ENCODE measurements around the gene PLSCR5. TPM values are rescaled to one million over a fixed set of nuclear protein-coding genes. Genes with fewer than 3 reads are reported as not detected.

Gene PLSCR5
- total and polyA plus RNA-seq, 4 donors: not detected

GRCh38 chr3:146550070-146550615, 55.0 kb downstream of the PLSCR5 start:
- H3K27me3 ChIP-seq (ENCODE audit: control insufficient read depth in 4 of 4, insufficient read depth in 4 of 4, low read length in 3 of 4): no peaks in the 10 kb centered on the region
- no peak for DNase-seq (ENCODE audit: low spot score)
- no peak overlapping the region for H3K27ac ChIP-seq (ENCODE audit: low read depth in 1 of 2, low read length in 2 of 2)
- H3K4me1 ChIP-seq (ENCODE audit: control insufficient read depth in 4 of 4, insufficient read depth in 4 of 4, low read length in 3 of 4): no peaks in the 10 kb centered on the region
- H3K4me3 ChIP-seq (ENCODE audit: low read depth in 1 of 3, low read length in 3 of 3): no peak overlapping the region
- H3K9ac ChIP-seq (ENCODE audit: low read depth in 1 of 2, low read length in 2 of 2): no peak overlapping the region
- TF ChIP-seq GABPA (IDR thresholded peaks at IDR 0.05 in 1 of 2, conservative IDR thresholded peaks at IDR 0.05 in 1 of 2): no peak
- TF ChIP-seq JUND (IDR thresholded peaks at IDR 0.05): no peak
- no peak for TF ChIP-seq RAD21 (IDR thresholded peaks at IDR 0.05)
- TF ChIP-seq RXRA (IDR thresholded peaks at IDR 0.05): no peak
- no peak for TF ChIP-seq NR2F2 (IDR thresholded peaks at IDR 0.05)
- no peak for TF ChIP-seq SP1 (IDR thresholded peaks at IDR 0.05)
- no peak for TF ChIP-seq EGR1 (IDR thresholded peaks at IDR 0.05; ENCODE audit: low read depth in 2 of 2)
- TF ChIP-seq TAF1 (conservative IDR thresholded peaks at IDR 0.05): no peak
- H3K36me3 ChIP-seq (ENCODE audit: control insufficient read depth in 4 of 4, insufficient read depth in 3 of 4, low read depth in 1 of 4, low read length in 3 of 4): no peaks in the 10 kb centered on the region
- no peaks in the 10 kb centered on the region for H3K9me3 ChIP-seq (ENCODE audit: control insufficient read depth in 4 of 4, low read length in 3 of 4)

- no peaks in the 10 kb centered on the region for H3K36me3 ChIP-seq (ENCODE audit: control insufficient read depth in 4 of 4, insufficient read depth in 3 of 4, low read depth in 1 of 4, low read length in 3 of 4)
- H3K4me1 ChIP-seq (ENCODE audit: control insufficient read depth in 4 of 4, insufficient read depth in 4 of 4, low read length in 3 of 4): peaks cover 0 to under 1% (median 0%) of the 10 kb centered on the region in 4 donors
- no peak for DNase-seq (ENCODE audit: low spot score)
- no peaks in the 10 kb centered on the region for H3K9me3 ChIP-seq (ENCODE audit: control insufficient read depth in 4 of 4, low read length in 3 of 4)
- no peak overlapping the region for H3K9ac ChIP-seq (ENCODE audit: low read depth in 1 of 2, low read length in 2 of 2)
- no peaks in the 10 kb centered on the region for H3K27me3 ChIP-seq (ENCODE audit: control insufficient read depth in 4 of 4, insufficient read depth in 4 of 4, low read length in 3 of 4)
- no peak overlapping the region for H3K27ac ChIP-seq (ENCODE audit: low read depth in 1 of 2, low read length in 2 of 2)
- TF ChIP-seq HNF4G (IDR thresholded peaks at IDR 0.05) (no peak), YY1 (IDR thresholded peaks at IDR 0.05) (no peak)
- no peak overlapping the region for H3K4me3 ChIP-seq (ENCODE audit: low read depth in 1 of 3, low read length in 3 of 3)
Measured at GRCh38 chr3:146547235-146547835, 57.8 kb downstream of the PLSCR5 start.

GRCh38 chr3:146546366-146546965, 58.7 kb downstream of the PLSCR5 start:
- no peak overlapping the region for H3K9ac ChIP-seq (ENCODE audit: low read depth in 1 of 2, low read length in 2 of 2)
- H3K27me3 ChIP-seq (ENCODE audit: control insufficient read depth in 4 of 4, insufficient read depth in 4 of 4, low read length in 3 of 4): no peaks in the 10 kb centered on the region
- DNase-seq (ENCODE audit: low spot score): no peak
- WGBS: 74% methylated on average over 1 of the region's 1 CpG
- no peaks in the 10 kb centered on the region for H3K9me3 ChIP-seq (ENCODE audit: control insufficient read depth in 4 of 4, low read length in 3 of 4)
- H3K4me1 ChIP-seq (ENCODE audit: control insufficient read depth in 4 of 4, insufficient read depth in 4 of 4, low read length in 3 of 4): peaks cover 0 to 9% (median 1%) of the 10 kb centered on the region in 4 donors
- H3K36me3 ChIP-seq (ENCODE audit: control insufficient read depth in 4 of 4, insufficient read depth in 3 of 4, low read depth in 1 of 4, low read length in 3 of 4): no peaks in the 10 kb centered on the region
- TF ChIP-seq JUND (IDR thresholded peaks at IDR 0.05): no peak
- no peak for TF ChIP-seq FOXA1 (IDR thresholded peaks at IDR 0.05)
- TF ChIP-seq EGR1 (IDR thresholded peaks at IDR 0.05; ENCODE audit: low read depth in 2 of 2): no peak
- no peak for TF ChIP-seq GABPA (IDR thresholded peaks at IDR 0.05 in 1 of 2, conservative IDR thresholded peaks at IDR 0.05 in 1 of 2)
- TF ChIP-seq REST (IDR thresholded peaks at IDR 0.05): no peak
- TF ChIP-seq CTCF (IDR thresholded peaks at IDR 0.05; ENCODE audit: low read depth, low read length, missing input control): no peak
- H3K4me3 ChIP-seq (ENCODE audit: low read depth in 1 of 3, low read length in 3 of 3): no peak overlapping the region
- no peak overlapping the region for H3K27ac ChIP-seq (ENCODE audit: low read depth in 1 of 2, low read length in 2 of 2)

Data from liver (tissue), 9 donors.